OCI-LY3 (cell line): ENCODE measurements around the gene ARL13A.
"Not testable (repeated sequence)": the region's sequence is repeated elsewhere in the genome, so short reads cannot be mapped to it uniquely, and the experiment has no call there.

Experiments
- CTCF ChIP-seq: fragments of 200-600, 300-600 bp; sonication (generic); IDR thresholded peaks from 2 replicates; pipeline ENCODE4 v1.5.1; 2014; ENCODE audit warnings: antibody characterized with exemption, low read length, low read depth
- EZH2phosphoT487 ChIP-seq: fragments of 200-600 bp; shearing (Covaris generic); IDR thresholded peaks from 2 replicates; pipeline ENCODE4 v1.6.1; 2018; ENCODE audit warnings: antibody characterized with exemption, mixed run types, low read depth

GRCh38 chrX:100981498-100981845 lies 12.0 kb downstream of the ARL13A start:
- not testable (repeated sequence) for TF ChIP-seq CTCF, EZH2phosphoT487
